ENCODE results near the gene VOPP1.

Gene VOPP1

DNA sequence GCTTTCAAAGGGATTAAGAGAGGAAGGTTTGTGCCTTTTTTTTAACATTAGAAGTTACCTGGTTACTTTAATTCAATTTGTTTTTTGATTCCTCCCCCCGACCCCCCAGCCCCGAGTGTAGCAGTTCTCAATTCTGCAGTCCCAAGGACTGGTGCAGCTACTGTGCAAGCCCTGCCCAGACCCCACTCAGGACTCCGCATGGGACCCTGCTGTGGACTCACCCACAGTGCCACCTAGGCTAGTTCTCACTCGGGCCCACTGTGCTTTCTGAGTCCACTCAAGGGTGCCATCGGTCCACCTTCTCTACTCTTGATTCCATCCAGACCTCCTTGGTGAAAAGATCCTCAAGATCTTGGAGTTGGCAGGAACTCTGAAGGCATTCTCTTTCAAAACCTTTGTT lies 77.4 kb downstream of the VOPP1 start:
- DNase-seq (ENCODE audit: insufficient read length, low spot score) = no peak
- TF ChIP-seq, protein P1, sequence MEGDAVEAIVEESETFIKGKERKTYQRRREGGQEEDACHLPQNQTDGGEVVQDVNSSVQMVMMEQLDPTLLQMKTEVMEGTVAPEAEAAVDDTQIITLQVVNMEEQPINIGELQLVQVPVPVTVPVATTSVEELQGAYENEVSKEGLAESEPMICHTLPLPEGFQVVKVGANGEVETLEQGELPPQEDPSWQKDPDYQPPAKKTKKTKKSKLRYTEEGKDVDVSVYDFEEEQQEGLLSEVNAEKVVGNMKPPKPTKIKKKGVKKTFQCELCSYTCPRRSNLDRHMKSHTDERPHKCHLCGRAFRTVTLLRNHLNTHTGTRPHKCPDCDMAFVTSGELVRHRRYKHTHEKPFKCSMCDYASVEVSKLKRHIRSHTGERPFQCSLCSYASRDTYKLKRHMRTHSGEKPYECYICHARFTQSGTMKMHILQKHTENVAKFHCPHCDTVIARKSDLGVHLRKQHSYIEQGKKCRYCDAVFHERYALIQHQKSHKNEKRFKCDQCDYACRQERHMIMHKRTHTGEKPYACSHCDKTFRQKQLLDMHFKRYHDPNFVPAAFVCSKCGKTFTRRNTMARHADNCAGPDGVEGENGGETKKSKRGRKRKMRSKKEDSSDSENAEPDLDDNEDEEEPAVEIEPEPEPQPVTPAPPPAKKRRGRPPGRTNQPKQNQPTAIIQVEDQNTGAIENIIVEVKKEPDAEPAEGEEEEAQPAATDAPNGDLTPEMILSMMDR (IDR thresholded peaks at IDR 0.05; ENCODE audit: insufficient read depth, missing control alignments) = no peak
- no peak for FAIRE-seq

DNA sequence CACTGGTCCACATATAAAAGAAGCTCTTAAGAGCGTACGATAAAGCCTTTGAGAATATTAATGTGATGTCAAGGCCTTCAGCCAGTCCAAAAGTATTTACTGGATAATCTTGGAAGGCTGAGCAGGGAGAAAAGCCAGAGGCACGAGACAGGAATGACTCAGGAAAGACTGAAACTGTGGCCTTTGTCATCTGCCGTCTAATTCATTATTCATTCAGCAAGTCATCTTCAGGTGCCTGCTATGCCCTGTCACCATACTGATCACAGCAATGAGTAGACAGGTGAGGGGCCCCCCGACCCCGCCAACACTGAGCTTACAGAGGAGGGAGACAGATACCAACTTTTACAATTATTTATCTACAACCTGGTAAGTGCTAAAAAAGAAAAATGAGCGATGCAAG lies 78.9 kb downstream of the VOPP1 start:
- TF ChIP-seq, protein P1 (IDR thresholded peaks at IDR 0.05; ENCODE audit: insufficient read depth, missing control alignments) = no peak
- DNase-seq (ENCODE audit: insufficient read length, low spot score) (no peak), FAIRE-seq (no peak)

DNA sequence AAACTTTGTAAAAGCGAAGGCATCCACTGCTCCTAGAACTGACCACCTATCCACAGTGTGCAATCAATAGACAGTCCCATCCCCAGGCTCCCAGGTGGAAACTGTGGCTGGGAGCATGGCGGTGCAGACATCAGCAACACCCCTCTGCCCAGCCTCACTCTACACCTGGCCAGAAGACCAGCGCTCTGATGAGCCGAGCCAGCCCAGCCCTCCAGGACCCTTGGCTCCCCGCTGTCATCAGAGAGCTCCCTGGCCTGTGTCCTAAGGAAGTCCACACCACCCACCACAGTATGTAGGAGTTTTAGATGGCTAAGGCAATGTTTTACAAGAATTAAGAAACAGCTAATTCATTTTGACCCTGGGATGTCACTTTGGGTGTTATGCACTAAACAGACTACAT lies 81.0 kb downstream of the VOPP1 start:
- no peak for FAIRE-seq
- TF ChIP-seq, protein P1 (IDR thresholded peaks at IDR 0.05; ENCODE audit: insufficient read depth, missing control alignments) = no peak
- DNase-seq (ENCODE audit: insufficient read length, low spot score) = no peak

DNA sequence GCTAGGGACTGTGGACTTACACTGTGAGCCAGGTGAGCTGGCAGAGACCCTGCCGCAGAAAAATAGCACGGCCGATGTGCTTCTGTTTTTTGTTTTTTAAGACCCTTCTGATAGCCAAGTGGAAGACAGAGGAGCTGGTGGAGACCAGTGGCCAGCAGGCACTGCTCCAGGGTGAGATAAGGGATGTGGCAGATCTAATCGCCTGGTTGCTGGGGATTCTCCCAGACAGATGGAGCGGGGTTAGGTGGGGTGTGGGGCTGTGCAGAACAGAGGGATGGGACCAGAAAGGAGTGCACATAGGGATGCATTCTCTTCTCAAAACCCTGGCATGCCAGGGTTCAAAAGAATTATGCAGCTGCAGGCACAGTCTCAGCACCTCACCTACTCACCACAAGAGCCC lies 82.2 kb downstream of the VOPP1 start:
- TF ChIP-seq, protein P1 (IDR thresholded peaks at IDR 0.05; ENCODE audit: insufficient read depth, missing control alignments) = no peak
- FAIRE-seq (no peak), DNase-seq (ENCODE audit: insufficient read length, low spot score) (peak; percentile 82)

DNA sequence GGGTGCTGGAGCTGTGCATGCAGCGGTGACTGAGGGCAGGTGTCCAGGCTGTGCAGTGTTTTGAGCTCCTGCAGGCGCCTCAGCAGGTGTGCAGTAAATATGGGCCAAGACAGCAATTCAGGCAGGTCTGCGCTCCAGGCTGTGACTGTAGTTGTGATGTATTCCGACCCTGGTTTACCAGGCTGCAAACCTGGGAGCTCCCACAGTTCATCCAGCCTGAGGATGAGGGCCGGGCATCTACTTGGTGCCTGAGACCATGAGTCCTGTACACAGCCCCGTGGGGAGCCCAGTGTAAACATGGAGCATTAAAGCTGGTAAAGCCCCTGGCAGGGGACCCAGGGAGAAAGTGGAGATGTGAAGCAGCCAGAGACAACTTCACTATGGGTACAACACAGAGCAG lies 82.8 kb downstream of the VOPP1 start:
- TF ChIP-seq, protein P1 (IDR thresholded peaks at IDR 0.05; ENCODE audit: insufficient read depth, missing control alignments) = no peak
- FAIRE-seq = no peak
- no peak for DNase-seq (ENCODE audit: insufficient read length, low spot score)

DNA sequence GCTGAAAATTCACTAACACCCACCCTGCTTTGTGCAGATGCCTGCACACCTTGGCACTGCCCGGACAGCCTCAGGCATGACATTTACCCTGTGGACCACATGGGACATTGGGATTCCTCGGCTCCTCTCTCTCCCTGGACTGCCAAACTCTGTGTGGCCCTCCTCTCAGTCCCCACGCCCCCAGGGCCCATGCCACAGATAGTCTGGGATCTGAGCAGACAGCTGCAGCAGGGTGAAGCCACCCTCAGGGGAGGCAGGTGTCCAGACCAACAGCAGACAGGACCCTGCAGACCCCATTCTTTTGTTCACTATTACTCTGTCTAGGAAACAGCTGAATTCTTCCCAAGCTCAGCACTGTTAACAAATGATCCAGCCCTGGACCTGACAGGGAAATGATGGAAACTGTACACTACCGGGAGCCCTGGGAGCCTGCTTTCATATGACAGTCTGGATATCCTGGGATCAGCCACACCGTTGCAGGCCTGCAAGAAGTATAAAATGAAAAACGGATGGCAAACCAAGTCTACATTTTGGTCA lies 83.4 kb downstream of the VOPP1 start:
- TF ChIP-seq, protein P1 (IDR thresholded peaks at IDR 0.05; ENCODE audit: insufficient read depth, missing control alignments) = no peak
- FAIRE-seq = no peak

DNA sequence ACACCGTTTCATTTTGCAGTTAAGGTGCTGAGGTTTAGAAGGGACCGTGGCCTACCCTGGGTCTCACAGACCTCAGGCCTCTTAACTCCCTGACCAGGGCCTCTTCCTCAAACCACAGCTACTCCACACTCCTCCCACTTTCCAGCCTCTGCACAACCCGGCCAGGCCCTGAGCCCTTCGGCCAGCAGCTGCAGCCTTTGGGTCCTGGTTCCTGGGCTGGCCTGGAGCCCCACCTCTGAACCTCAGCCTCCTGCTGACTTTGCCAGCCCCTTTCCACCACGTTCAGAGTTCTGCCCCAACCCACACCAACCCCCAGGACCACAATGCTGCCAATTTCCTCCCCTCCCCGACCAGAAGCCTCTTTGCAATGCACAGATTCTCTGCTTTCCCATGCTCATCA lies 84.1 kb downstream of the VOPP1 start:
- TF ChIP-seq, protein P1 (IDR thresholded peaks at IDR 0.05; ENCODE audit: insufficient read depth, missing control alignments) = no peak
- FAIRE-seq (no peak), DNase-seq (ENCODE audit: insufficient read length, low spot score) (no peak)

More for the DNA sequence above, 83.4 kb downstream of the VOPP1 start:
- no peak for DNase-seq (ENCODE audit: insufficient read length, low spot score)
